Esophagus muscularis mucosa (tissue), 4 donors: ENCODE measurements around the gene TBC1D5. TPM values are rescaled to one million over a fixed set of nuclear protein-coding genes. Genes with fewer than 3 reads are reported as not detected.

Experiments
- DNase-seq: peaks from one replicate; pipeline ENCODE4 v3.0.0-alpha.2; 2017; ENCODE audit errors: extremely low spot score
- H3K27ac ChIP-seq, 4 donors: fragments of 200-600 bp; sonication (generic); replicated peaks in 1 of 4; 1 replicate in 3 of 4; 2 replicates in 1 of 4; pipeline ENCODE4 v1.5.1; 2016 to 2019; ENCODE audit warnings: mild to moderate bottlenecking in 1 of 4
- H3K27me3 ChIP-seq, 4 donors: fragments of 200-600 bp; sonication (generic); one replicate each; pipeline versions ENCODE4 v1.5.1 to v1.6.0; 2016 to 2019
- H3K36me3 ChIP-seq, 4 donors: fragments of 200-600 bp; sonication (generic); one replicate each; pipeline ENCODE4 v1.5.1; 2016 to 2019
- H3K4me1 ChIP-seq, 4 donors: fragments of 200-600 bp; sonication (generic); one replicate each; pipeline ENCODE4 v1.5.1; 2016 to 2019
- H3K4me3 ChIP-seq, 4 donors: fragments of 200-600 bp; sonication (generic); 1 replicate in 2 of 4; 2 replicates in 2 of 4; pipeline ENCODE4 v1.5.1; 2016 to 2019; ENCODE audit warnings: mild to moderate bottlenecking in 4 of 4, moderate library complexity in 1 of 4
- H3K9me3 ChIP-seq, 4 donors: fragments of 200-600 bp; sonication (generic); 1 replicate in 3 of 4; 2 replicates in 1 of 4; pipeline ENCODE4 v1.5.1; 2016 to 2019
- CTCF ChIP-seq, 3 experiments: fragments of 200-600 bp in 2 of 3; fragments of 450-650 bp in 1 of 3; sonication (generic) in 2 of 3; IDR thresholded peaks; one replicate each; pipeline ENCODE4 v1.5.1; 2017 to 2019; ENCODE audit warnings: antibody characterized with exemption in 3 of 3, mild to moderate bottlenecking in 2 of 3, moderate library complexity in 1 of 3
- EP300 ChIP-seq: sonication (generic); formaldehyde crosslinking; IDR thresholded peaks from one replicate; pipeline ENCODE4 v1.6.1; 2017; ENCODE audit warnings: antibody characterized with exemption
- POLR2A ChIP-seq: fragments of 450-650 bp; IDR thresholded peaks from one replicate; pipeline ENCODE4 v1.6.1; 2017; ENCODE audit warnings: antibody characterized with exemption, moderate library complexity, mild to moderate bottlenecking, low read depth
- POLR2AphosphoS5 ChIP-seq, 2 donors: sonication (generic); formaldehyde crosslinking; IDR thresholded peaks; one replicate each; pipeline ENCODE4 v1.6.1; 2017; ENCODE audit warnings: antibody characterized with exemption in 2 of 2
- WGBS: methylation state at CpG from one replicate; pipeline ENCODE4 v1.1.5; 2018; 5-methylcytosine and 5-hydroxymethylcytosine counted together
- intact Hi-C: fragments of 100-400 bp; cut with DNase I; formaldehyde crosslinking; loops from one replicate; pipeline ENCODE4 v1.15.1; 2023
- total RNA-seq, 4 donors: library from RNA; depleted of rRNA; stranded (reverse); fragments of >200 nt; gene quantifications; one replicate each; pipeline versions ENCODE4 v1.1.0 to v1.2.1, GENCODE V29; 2016

Gene TBC1D5
- total RNA-seq, 4 donors from 2014 or later, result 54.0 to 83.1 (median 63.6) TPM

GRCh38 chr3:17232442-17232841, 510.0 kb downstream of the TBC1D5 start:
- no peaks in the 10 kb centered on the region for H3K9me3 ChIP-seq
- H3K4me1 ChIP-seq, result no peaks in the 10 kb centered on the region
- DNase-seq, result no peak
- no peak overlapping the region for H3K27ac ChIP-seq
- intact Hi-C loops, result loop anchor here (5.0 kb wide), 1 partner anchor 630 kb away; no protein-coding TSS in a partner anchor
- H3K36me3 ChIP-seq, result peaks cover 0 to 5% (median 0%) of the 10 kb centered on the region in 4 donors
- H3K4me3 ChIP-seq, result no peak overlapping the region
- no peaks in the 10 kb centered on the region for H3K27me3 ChIP-seq
- TF ChIP-seq POLR2A, result no peak
- no peak for TF ChIP-seq EP300
- TF ChIP-seq CTCF (IDR thresholded peaks at IDR 0.05), result no peak
- no peak for TF ChIP-seq POLR2AphosphoS5 (IDR thresholded peaks at IDR 0.05)

GRCh38 chr3:17231537-17232261, 510.7 kb downstream of the TBC1D5 start:
- H3K27me3 ChIP-seq, result no peaks in the 10 kb centered on the region
- no peak overlapping the region for H3K27ac ChIP-seq
- intact Hi-C loops, result loop anchor here (5.0 kb wide), 1 partner anchor 629 kb away; no protein-coding TSS in a partner anchor
- no peaks in the 10 kb centered on the region for H3K36me3 ChIP-seq
- TF ChIP-seq EP300 (no peak), POLR2A (no peak), CTCF (IDR thresholded peaks at IDR 0.05) (no peak), POLR2AphosphoS5 (IDR thresholded peaks at IDR 0.05) (no peak)
- no peaks in the 10 kb centered on the region for H3K4me1 ChIP-seq
- no peak overlapping the region for H3K4me3 ChIP-seq
- WGBS, result 78% methylated on average over 3 of the region's 3 CpGs
- no peak for DNase-seq
- H3K9me3 ChIP-seq, result no peaks in the 10 kb centered on the region

GRCh38 chr3:17227472-17227871, 515.0 kb downstream of the TBC1D5 start:
- WGBS, result 93% methylated on average over 2 of the region's 2 CpGs
- intact Hi-C loops, result no loop called here
- DNase-seq, result no peak

GRCh38 chr3:17221529-17221928, 520.9 kb downstream of the TBC1D5 start:
- H3K27ac ChIP-seq, result no peak overlapping the region
- no peak overlapping the region for H3K4me3 ChIP-seq
- no peaks in the 10 kb centered on the region for H3K27me3 ChIP-seq
- intact Hi-C loops, result no loop called here
- H3K4me1 ChIP-seq, result no peaks in the 10 kb centered on the region
- H3K36me3 ChIP-seq, result no peaks in the 10 kb centered on the region
- 96% methylated on average over 1 of the region's 1 CpG for WGBS
- TF ChIP-seq CTCF (IDR thresholded peaks at IDR 0.05) (no peak), EP300 (no peak), POLR2A (no peak), POLR2AphosphoS5 (IDR thresholded peaks at IDR 0.05) (no peak)
- no peak for DNase-seq
- H3K9me3 ChIP-seq, result peaks cover 0 to 6% (median 0%) of the 10 kb centered on the region in 4 donors

More at GRCh38 chr3:17227472-17227871, 515.0 kb downstream of the TBC1D5 start:
- Histone ChIP-seq H3K4me1 (no peaks in the 10 kb centered on the region), H3K36me3 (no peaks in the 10 kb centered on the region), H3K27ac (no peak overlapping the region), H3K27me3 (no peaks in the 10 kb centered on the region), H3K9me3 (no peaks in the 10 kb centered on the region), H3K4me3 (no peak overlapping the region)
- TF ChIP-seq CTCF (IDR thresholded peaks at IDR 0.05) (no peak), EP300 (no peak)

GRCh38 chr3:17219593-17219992, 522.8 kb downstream of the TBC1D5 start:
- H3K27ac ChIP-seq, result no peak overlapping the region
- 93% methylated on average over 2 of the region's 2 CpGs for WGBS
- intact Hi-C loops, result no loop called here
- TF ChIP-seq POLR2A (no peak), POLR2AphosphoS5 (IDR thresholded peaks at IDR 0.05) (no peak), CTCF (IDR thresholded peaks at IDR 0.05) (no peak), EP300 (no peak)
- H3K4me3 ChIP-seq, result no peak overlapping the region
- no peaks in the 10 kb centered on the region for H3K27me3 ChIP-seq
- no peaks in the 10 kb centered on the region for H3K4me1 ChIP-seq
- no peaks in the 10 kb centered on the region for H3K36me3 ChIP-seq
- no peak for DNase-seq
- H3K9me3 ChIP-seq, result peaks cover 0 to 6% (median 0%) of the 10 kb centered on the region in 4 donors
